Epidermal melanocyte (primary cell): ENCODE data around the gene COL2A1.

Experiments used
- DNase-seq: peaks from one replicate; pipeline ENCODE4 v3.0.0; 2011; ENCODE audit warnings: low spot score; ENCODE audit not compliant: insufficient read length

Gene COL2A1

DNA sequence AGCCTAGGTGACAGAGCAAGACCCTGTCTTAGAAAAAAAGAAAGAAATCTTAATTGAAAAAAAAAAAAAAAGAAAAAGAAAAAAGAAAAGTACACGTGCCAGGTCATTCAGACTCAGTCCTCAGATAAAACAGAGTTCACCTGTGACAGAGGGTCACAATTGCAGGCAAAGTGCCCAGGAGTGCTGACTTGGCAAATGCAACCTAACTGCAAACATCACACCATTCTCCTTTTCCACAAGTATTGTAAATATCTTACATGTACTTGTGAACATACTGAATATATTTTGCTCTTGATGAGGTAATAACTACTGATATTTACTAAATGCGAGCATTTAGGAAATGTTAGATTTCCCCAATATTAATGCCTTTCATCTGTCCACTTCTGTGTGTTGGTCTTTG is 9.0 kb upstream of the COL2A1 start:
- no peak for DNase-seq

DNA sequence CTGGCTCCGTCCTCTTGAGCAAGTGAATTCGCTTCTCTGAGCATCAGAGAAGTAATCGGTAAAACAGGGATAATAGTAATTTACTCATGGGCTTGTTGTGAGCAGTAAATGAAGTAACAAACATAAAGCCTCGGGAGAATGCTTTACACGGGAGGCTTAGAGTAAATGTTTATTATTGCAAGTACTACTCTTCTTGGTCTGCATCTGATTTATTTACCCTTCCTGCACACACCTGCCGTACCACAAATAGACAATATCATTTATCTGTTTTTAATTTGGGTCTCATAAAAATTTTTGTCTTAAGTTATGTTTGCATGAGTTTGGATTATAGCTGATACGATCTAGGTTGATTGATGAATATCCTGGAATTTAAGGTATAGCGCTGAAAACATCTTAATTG is 7.8 kb upstream of the COL2A1 start:
- no peak for DNase-seq

DNA sequence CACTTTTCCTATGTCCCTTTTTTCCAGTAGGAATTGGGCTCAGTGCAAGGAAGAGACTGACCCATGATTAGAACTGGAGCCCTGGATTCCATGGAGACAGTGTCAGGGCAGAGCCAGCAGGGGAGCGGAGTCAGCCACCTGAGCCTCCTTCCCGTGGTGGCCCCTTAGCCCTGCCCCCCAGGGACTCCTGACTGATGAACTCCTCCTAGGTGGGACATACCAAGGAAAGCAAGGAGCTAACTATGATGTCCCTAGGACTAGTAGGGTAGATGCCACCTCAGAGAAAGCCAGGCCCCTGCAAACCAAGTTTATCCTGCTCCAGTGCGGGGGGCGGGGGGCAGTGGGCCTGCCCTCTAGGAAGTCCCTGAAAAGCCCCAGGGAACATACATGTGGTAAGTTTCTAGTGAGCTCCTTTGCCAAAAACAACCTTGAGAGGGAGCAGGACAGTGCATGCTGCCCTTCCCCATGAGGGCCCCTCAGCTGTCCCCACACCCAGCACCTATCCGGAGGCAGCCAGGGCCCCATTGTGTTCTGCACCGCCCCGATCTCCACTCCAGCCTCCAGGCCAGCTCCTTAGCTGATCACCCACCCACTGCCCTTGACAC is 6.2 kb upstream of the COL2A1 start:
- DNase-seq: no peak

DNA sequence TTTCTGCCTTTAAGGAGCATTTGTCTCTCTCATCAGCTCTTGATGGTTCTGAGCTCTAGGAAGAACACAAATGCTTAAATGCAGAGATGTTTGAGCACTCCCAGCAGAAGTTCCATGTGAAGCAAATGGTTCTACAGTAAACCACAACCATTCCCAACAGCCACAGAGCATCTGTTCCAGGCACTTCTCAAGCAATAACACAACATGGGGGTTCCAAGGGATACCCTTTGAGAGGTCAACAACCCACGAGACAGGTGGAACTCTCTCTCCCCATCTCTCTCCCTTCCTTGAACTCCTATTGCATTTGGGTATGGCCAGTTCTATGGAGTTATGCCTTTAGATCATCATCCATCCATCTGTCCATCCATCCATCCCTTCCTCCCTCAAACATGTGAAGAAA is 5.2 kb upstream of the COL2A1 start:
- DNase-seq: no peak

DNA sequence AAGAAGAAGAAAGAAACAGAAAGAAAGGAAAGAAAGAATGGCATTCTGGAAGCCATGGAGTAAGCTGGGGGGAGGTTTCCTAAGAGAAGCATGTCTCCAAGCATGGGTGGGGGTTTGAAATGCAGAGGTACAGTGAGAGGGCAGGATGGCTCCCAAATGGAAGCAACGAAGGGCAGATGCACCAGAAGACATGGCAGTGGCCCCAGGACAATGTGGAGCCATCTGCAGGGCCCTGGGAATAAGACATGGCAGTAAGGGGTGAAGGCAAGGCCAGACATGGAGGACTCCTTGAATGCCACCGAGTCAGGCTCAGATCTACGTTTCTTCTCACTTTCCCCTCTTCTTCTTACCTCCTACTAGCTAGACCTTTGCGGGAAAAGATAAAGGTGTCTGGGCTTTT is 4.7 kb upstream of the COL2A1 start:
- no peak for DNase-seq

DNA sequence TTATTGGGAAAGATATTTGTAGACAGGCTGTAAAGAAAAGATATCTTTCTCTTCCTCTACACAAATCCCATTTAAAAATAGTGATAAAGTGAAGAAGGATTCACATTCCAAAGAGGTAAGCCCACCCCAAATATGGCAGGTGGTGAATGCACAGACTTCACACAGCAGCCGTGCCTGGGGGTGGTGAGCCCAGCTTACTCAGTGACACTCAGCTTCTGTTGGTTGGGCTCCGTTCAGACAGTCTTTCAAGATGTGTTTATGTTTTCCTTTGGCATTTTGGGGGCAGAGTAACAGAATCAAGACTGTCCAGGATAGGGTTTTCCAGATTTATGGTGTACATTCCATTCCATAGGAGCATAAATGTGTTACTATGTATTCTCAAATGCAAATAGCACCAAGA is 4.1 kb upstream of the COL2A1 start:
- no peak for DNase-seq

DNA sequence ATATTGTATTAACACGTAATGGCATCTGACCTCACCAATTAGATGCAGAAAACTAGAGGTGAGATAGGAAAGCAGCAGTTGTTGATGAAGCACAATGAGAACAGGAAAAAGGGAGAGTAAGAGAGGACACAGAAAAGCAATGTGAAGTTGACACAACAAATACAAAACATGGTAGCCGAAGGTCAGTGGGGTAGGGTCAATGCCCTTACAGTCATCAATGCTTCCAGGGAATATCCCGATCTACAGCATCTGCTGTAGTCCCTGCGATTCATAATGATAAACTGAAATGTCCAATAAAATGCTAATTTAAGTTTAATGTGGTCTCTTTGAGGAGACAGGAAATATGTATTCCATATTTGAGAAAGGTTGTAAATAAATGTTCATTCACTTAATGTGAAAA is 2.9 kb upstream of the COL2A1 start:
- DNase-seq: no peak

DNA sequence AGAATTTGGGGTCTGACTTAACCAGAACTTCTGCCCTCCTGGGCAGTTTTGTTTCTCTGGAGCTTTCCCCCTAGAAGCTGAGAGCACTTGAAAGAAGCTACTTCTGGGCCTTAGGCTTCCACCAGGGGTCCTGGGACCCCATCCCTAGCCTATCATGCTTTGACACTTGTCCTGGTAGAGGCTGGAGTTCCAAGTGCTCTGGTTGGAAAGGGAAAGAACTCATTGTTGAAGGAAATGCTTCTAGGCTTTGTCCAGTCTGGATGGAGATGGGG is 1.4 kb upstream of the COL2A1 start:
- DNase-seq: no peak

DNA sequence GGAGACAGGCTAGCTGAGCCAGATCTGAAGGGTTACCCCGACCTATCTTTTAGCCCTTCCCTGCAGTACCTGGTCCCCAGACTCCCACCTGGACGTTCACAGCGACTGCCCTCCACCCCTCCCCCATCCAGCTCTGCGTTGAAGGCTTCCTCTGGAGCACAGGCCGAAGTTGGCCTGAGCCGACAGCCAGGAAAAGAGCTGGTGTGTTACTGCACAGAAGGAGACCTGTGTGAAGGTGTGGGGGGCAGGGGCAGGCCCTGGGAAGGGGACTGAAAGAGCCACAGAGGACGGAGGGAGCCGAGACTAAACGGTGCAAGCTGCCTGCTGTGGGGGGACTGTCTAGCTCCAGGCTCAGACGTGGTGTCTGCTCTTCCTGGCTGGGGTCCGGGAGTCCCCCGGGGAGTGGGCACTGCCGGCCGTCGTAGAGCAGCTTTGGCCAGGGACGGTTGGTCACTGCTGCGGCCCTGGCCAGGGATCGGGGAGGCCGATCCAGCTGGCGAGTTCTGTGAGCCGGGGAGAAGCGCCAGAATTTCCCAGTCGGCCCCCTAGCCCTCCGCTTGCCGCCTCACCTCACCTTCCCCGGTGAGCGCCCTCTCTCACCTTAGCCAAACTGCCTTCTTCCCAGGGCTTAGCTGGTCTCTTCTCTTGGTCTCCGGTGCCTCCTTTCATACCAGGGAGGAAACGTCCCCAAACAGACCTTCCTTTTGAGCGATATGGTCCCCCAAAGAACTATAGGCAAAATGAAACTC is 899 bp upstream of the COL2A1 start:
- no peak for DNase-seq

DNA sequence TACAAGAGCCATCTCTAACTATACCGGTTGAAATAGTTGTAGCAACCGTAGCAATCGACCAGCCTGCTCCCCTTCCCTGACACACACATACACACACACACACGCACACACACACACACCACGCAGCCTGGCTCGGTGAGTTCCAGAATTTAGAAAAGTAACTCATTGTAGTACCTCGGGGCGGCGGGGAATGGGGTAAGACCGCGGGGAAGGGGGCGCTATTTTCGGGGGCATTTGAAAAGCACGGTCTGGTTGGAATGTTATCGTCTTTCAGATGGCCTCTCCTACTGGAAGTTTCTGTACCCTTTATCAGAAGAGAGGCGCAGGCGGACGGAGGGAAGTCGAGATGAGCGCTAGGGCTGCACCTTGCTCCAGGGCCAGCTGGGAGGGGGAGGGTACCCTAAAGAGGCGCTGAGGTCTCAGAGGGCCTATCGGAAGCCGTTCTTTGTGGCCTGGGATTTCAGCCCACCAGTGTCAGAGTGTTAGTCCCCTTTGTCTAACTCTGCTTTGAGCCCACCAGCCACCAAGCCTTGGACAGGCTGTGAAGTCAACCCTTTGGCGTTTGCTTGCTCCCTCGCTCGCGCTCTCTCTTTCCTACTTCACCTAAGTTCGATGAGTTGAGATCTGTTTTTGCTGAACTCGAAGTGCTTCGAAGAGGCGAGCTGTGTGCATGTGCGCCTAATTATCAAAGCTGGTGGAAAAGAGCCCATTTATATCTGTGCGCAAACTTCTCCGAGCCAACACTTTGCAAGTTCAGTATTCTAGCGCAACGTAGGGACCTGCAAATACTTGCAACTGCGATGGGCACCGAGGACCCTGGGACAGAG is 837 bp downstream of the COL2A1 start:
- DNase-seq: no peak

DNA sequence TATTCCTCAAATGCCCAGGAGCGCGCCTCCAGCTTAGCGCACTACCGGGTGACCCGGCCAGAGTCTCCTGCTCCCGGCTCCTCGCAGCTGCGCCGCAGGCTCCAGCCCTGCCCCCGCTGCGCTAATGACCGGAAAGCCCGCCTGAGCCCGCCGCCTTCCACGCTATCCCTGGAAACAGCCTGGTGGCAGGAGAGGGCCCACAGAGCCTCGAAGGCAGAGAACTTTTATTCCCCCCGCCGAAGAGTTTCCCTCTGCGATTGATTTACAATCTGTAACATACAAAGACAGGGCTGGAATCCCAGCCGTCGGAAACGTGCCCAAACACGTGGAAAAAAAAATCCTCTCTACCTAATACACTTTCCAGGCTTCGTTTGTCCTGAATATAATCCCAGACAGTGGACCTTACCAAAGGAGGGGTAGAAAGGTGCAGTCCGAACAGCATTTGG is 1.5 kb downstream of the COL2A1 start:
- peak; percentile 33 for DNase-seq

DNA sequence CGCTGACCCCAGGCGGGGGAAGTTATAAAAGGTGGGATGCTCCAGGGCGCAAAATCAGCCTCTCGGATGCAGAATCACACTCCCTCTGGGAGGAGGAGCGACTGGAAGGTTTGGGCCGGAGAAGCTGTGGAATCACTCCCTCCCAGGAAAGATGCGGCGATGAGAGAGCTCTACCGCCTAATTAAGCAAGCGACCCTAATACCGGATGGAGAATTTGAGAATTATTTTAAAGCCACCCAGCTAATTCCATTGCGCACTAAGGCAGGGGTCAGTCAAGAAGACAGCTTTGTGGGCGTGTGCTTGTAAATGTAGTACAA is 1.9 kb downstream of the COL2A1 start:
- DNase-seq: no peak

DNA sequence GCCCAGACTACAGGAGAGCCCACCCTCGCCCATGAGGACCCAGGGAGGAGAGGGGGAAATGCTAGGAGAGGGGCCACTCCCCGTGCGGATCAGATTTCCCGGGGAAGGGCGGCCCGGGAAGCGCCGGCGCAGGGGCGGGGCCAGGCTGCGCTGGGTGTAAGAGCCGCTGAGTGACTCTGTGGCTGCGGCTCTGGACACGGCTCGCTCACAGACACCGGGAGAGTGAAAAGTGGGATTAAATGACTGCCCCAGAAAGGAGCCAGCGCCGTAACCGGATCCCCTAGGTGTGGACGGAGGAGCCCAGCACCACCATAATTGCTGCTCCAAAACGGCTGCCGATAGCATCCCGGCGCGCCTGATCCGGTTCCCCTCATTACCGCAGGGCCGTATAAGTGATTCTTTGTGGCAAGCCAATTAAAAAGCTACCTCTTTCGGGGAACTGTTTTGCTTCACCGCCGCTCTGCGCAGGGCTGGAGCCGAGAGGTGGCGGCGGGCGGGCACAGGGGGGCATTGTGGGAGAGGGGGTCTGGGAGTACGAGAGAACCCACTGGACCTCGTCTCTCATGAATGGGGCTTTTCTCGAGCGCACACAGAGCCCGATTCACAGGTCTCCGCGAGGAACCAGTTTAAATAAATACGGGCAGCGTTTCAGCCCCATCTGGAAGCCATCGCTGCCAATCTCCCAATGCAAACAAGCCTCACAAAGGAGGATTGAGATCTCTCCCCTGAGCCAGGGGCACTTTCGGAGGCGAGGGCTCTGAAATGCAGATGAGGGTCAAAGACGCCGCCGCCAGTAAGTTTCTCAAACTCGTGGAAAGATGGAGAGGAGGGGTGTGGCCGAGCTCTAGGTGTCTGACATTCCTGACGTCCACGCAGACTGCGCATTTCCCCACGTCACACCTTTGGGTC is 2.5 kb downstream of the COL2A1 start:
- DNase-seq: peak; percentile 65

DNA sequence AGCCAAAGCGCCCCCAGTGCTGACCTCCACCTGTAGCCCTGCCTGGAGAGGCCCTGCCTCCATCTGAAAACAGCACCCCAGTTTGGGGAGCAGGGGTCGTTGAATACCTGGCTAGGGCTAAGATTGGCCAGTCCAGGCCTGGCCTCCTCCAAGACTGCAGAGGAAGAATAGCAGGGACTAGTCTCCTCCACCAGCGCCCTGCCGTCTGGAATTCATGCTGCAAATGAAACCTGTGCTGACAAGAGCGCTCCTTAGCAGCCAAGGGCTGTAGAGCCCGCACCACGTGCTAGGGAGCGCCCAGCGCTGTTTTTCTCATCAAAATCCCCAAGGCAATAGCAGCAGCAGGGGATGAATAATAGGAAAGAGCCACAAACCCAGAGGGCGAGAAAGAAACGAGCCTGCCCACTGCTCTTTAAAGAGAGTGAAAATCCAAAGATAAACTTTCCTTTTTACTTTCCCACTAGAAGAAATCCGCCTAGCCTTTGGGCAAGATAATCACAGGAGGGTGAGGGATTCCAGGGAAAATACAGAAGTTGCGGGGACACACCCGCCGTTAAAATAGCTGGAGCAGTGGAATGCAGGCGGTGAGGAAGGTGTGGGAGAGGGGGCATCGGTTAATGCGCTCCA is 3.3 kb downstream of the COL2A1 start:
- DNase-seq: peak; percentile 80

DNA sequence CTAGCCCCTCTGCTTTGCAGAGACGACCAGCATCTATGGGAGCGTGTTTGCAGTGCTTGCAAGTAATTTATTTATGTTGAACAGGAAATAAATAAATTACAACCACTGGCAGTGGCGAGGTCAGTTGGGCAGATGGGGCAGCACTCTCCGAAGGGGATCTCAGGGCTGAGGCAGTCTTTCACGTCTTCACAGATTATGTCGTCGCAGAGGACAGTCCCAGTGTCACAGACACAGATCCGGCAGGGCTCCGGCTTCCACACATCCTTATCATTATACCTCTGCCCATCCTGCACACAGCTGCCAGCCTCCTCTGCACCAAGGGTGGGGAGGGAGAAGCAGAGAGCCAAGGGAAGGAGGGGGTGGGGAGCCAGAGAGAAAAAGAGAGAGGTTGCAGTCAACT is 4.5 kb downstream of the COL2A1 start:
- no peak for DNase-seq

DNA sequence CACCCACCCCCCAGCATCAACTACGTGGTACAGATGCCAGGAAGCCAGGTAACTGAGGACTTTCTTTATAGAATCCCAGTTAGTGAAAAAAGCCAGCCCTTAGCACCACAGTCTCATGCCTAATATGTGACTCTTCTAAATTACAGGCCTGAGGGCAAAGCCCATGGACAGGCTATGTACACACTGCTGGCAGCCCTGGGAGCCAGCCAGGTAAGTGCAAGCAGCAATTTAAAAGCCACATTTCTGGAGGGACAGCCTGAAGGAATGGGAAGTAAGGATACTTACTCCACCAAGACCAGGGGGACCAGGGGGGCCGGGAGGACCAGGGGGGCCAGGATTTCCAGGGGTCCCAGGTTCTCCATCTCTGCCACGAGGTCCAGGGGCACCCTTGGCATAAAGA is 7.0 kb downstream of the COL2A1 start:
- no peak for DNase-seq

DNA sequence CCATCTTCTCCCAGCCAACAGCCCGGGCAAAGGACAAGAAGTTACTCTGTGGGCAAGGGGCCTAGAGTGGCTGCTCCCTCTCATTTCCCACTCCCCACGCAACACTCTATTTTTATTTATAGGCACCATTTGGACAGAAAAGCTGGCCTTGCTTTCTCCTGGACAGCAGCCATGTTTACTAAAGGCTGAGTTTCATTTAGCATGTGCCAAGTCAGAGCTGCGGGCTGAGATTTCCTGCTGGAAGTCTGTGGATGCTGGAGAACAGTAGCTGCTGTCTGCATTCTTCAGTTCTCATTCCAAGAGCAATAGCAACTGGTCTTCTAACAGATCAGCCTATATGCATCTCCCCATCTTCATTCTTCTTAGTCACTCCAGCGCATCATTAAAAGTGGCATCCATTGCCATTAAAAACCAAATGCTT is 8.3 kb downstream of the COL2A1 start:
- peak; percentile 41 for DNase-seq

DNA sequence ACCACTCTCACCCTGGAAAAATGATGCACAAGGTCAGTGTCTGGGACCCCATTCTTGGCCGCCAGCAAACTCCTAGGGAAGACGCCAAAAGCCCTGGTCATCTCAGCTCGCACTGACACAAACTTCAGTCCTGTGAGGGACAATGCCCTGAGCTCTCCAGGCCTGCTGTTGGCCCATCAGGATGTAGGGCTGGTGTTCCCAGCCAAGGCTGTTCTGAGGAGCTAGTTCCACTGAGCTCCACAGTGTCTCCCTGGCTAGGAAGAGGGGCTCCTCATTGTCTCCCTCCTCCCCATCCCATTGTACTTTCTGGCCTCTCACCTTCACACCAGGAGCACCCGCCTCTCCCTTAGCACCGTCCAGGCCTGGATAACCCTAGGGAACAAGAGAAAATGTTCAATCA is 10.8 kb downstream of the COL2A1 start:
- DNase-seq: no peak

DNA sequence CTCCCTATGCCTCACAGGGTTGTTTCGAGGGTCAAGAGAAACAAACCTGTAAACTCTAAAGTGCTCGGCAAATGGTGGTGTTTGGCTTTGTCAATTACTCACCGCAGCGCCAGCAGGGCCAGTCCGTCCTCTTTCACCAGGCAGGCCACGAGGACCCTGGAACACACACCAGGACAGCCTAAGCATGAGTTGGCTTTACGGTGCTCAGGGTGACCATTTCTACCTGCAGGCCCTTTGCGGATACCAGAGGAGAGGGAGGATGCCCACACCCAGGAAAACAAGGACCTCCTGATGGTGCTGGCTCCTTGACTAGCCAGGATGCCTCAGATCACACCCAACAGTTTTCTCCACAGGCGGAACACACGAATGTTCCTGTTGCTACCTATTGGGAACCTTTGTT is 11.5 kb downstream of the COL2A1 start:
- no peak for DNase-seq

DNA sequence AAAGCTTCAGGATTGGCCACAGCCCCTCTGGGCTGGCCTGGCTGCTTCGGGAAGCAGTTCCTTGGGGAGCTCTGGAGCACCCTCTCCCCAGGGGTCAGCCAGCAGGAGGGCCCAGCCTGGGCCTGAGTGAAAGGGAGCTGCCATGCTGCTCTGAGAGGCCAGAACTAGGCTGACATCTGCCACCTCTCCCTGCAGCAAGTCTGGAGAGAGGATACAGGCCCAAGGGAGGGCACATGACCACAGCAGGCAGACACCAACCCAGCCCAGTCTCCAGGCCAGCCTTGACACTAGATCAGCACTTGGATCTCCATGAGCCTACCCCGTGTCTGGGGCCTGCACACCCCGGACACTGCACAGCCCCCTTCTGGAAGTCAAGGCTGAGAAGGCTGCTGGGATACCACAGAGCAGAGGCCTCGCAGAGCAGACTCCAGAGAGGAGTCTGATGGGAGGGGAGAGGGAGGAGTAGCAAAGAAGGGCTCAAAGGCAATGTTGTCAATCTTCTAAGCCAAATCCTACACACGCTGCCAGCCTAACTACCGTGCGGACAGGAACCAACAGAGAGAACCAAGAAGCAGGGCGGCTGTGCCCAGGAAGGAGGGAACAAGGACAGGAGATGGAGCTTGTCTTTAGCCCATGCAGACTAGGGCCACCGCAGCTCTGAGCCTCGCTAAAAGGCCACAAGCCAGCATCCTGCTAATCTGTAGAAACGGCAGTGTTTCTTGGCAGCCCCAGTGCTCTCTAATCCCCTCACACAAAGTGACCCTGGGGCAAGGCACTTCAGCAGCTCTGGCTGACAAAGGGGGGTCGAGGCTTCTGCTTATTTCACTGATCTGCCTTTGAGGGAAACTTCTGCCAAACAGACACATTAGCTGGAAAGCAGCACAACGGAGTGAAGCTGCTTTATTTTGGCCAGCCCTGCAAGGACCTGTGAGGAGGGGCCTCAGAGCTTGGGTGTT is 12.9 kb downstream of the COL2A1 start:
- DNase-seq: no peak
